K562 (cell line): ENCODE data around the gene CRTC3. TPM values are rescaled to one million over a fixed set of nuclear protein-coding genes. Genes with fewer than 3 reads are reported as not detected.

Experiments
- ATAC-seq: fragments of 200-7000 bp; cut with Tn5 transposase; 3 replicates; pipeline ENCODE4 v1.9.1; 2020; ENCODE audit warnings: moderate library complexity
- BruUV-seq: library from RNA; stranded (reverse); fragments of 400-500 nt; replicated peaks from 2 replicates; lab custom pipeline; 2021; lab: Mats Ljungman, UMichigan
- CTCF ChIA-PET: fragments of 300-600 bp; formaldehyde crosslinking; extraction: SDS; loops from one replicate; lab custom pipeline; 2021; ENCODE audit warnings: low intra/inter-chr PET ratio; lab: Yijun Ruan, JAX
- POLR2A ChIA-PET: fragments of 300-600, 350-650 bp; sonication (Branson Sonifier 250); formaldehyde crosslinking; extraction: SDS; loops from one replicate; lab custom pipeline; 2021; ENCODE audit warnings: antibody characterized with exemption, inconsistent platforms; lab: Yijun Ruan, JAX
- DNase-seq, 4 experiments: peaks; one replicate each; pipeline versions ENCODE4 v3.0.0 to v3.0.0-alpha.2; 2011 to 2018; ENCODE audit warnings: low spot score in 3 of 4, mixed read lengths in 3 of 4; ENCODE audit errors: extremely low read depth in 1 of 4
- FAIRE-seq: peaks from 2 replicates; lab custom pipeline; 2011; peaks lifted over from hg19 to GRCh38; lab: Jason Lieb, UNC
- H2AFZ ChIP-seq: 2 replicates; pipeline ENCODE4 v1.6.0; 2011; ENCODE audit warnings: low read depth, low read length, control low read depth, inconsistent platforms
- H3K27ac ChIP-seq: fragments of 200-600 bp; 3 replicates; pipeline ENCODE4 v1.8.0; 2011; ENCODE audit warnings: low read depth, mild to moderate bottlenecking, control low read depth, inconsistent platforms, low read length, moderate library complexity, mixed read lengths; ENCODE audit errors: extremely low read depth
- H3K27me3 ChIP-seq, 2 experiments: fragments of 300-600 bp in 1 of 2; 2 replicates in 1 of 2; 3 replicates in 1 of 2; pipeline versions ENCODE4 v1.6.0 to v1.8.0; 2011; ENCODE audit warnings: inconsistent platforms in 2 of 2, low read length in 2 of 2, mild to moderate bottlenecking in 1 of 2, mixed read lengths in 1 of 2, moderate library complexity in 1 of 2; ENCODE audit not compliant: control insufficient read depth in 2 of 2, insufficient read depth in 2 of 2
- H3K36me3 ChIP-seq: fragments of 300-600 bp; 3 replicates; pipeline ENCODE4 v1.8.0; 2011; ENCODE audit warnings: mild to moderate bottlenecking, low read length, inconsistent platforms; ENCODE audit not compliant: control insufficient read depth, insufficient read depth
- H3K4me1 ChIP-seq, 2 experiments: fragments of 200-600 bp in 1 of 2; replicated peaks in 1 of 2; 2 replicates in 1 of 2; 3 replicates in 1 of 2; pipeline versions ENCODE4 v1.5.1 to v1.8.0; 2011; ENCODE audit warnings: inconsistent platforms in 2 of 2, low read length in 2 of 2, mild to moderate bottlenecking in 1 of 2, mixed read lengths in 1 of 2, moderate library complexity in 1 of 2; ENCODE audit not compliant: control insufficient read depth in 2 of 2, insufficient read depth in 2 of 2
- H3K4me2 ChIP-seq: 2 replicates; pipeline ENCODE4 v1.6.1; 2011; ENCODE audit warnings: low read length, control low read depth, inconsistent platforms, mixed read lengths; ENCODE audit not compliant: insufficient read depth
- H3K4me3 ChIP-seq: fragments of 200-600 bp; sonication (generic), shearing (Covaris generic); 2 replicates; pipeline ENCODE4 v1.5.1; 2016; ENCODE audit warnings: control low read depth, inconsistent platforms
- H3K79me2 ChIP-seq: fragments of 200-600 bp; 3 replicates; pipeline ENCODE4 v1.8.0; 2011; ENCODE audit warnings: low read length, inconsistent platforms; ENCODE audit not compliant: control insufficient read depth, insufficient read depth
- H3K9ac ChIP-seq, 2 experiments: 2 replicates each; pipeline versions ENCODE4 v1.6.0 to v1.6.1; 2011; ENCODE audit warnings: low read depth in 2 of 2, low read length in 2 of 2, control low read depth in 1 of 2, inconsistent platforms in 1 of 2, mild to moderate bottlenecking in 1 of 2, mixed read lengths in 1 of 2; ENCODE audit not compliant: insufficient read depth in 1 of 2
- H3K9me1 ChIP-seq: one replicate; pipeline ENCODE4 v1.6.0; 2011; ENCODE audit warnings: inconsistent platforms, mild to moderate bottlenecking, low read length, moderate library complexity; ENCODE audit not compliant: control insufficient read depth, insufficient read depth
- H3K9me3 ChIP-seq: replicated peaks from 2 replicates; pipeline ENCODE4 v1.5.1; 2011; ENCODE audit warnings: low read depth, low read length, inconsistent platforms; ENCODE audit not compliant: control insufficient read depth, insufficient read depth
- H4K20me1 ChIP-seq: replicated peaks from 2 replicates; pipeline ENCODE4 v1.6.1; 2011; ENCODE audit warnings: low read length, inconsistent platforms, mixed read lengths; ENCODE audit not compliant: control insufficient read depth, insufficient read depth
- BHLHE40 ChIP-seq: IDR thresholded peaks from 2 replicates; pipeline ENCODE4 v1.6.1; 2011; ENCODE audit warnings: low read length, improper control_type of control experiment
- CUX1 ChIP-seq: fragments of 200-800 bp; sonication (Bioruptor generic); IDR thresholded peaks from 2 replicates; pipeline ENCODE4 v1.6.1; 2016; ENCODE audit warnings: missing genetic modification characterization, missing compliant biosample characterization
- HINFP ChIP-seq: fragments of 450-650 bp; conservative IDR thresholded peaks from 2 replicates; pipeline ENCODE4 v1.6.1; 2016; ENCODE audit warnings: missing genetic modification characterization, low read depth, mild to moderate bottlenecking, control low read depth, missing compliant biosample characterization
- ILK ChIP-seq: fragments of 450-650 bp; IDR thresholded peaks from 2 replicates; pipeline ENCODE4 v1.6.1; 2016; ENCODE audit warnings: missing genetic modification characterization, low read depth, mild to moderate bottlenecking, missing compliant biosample characterization, moderate library complexity, borderline replicate concordance
- L3MBTL2 ChIP-seq: fragments of 450-650 bp; IDR thresholded peaks from 2 replicates; pipeline ENCODE4 v1.6.1; 2016; ENCODE audit warnings: mild to moderate bottlenecking, moderate library complexity
- MNT ChIP-seq, 2 experiments: fragments of 450-650 bp; conservative IDR thresholded peaks; 2 replicates each; pipeline ENCODE4 v1.6.1; 2017; ENCODE audit warnings: mild to moderate bottlenecking in 2 of 2, moderate library complexity in 2 of 2
- MTA2 ChIP-seq: fragments of 450-650 bp; IDR thresholded peaks from 2 replicates; pipeline ENCODE4 v1.6.1; 2016; ENCODE audit warnings: low read depth
- POLR2H ChIP-seq: IDR thresholded peaks from 2 replicates; pipeline ENCODE4 v1.6.1; 2016; ENCODE audit warnings: missing genetic modification characterization, low read depth, mild to moderate bottlenecking, control low read depth, missing compliant biosample characterization, moderate library complexity
- RCOR1 ChIP-seq, 2 experiments: IDR thresholded peaks; 2 replicates each; pipeline ENCODE4 v1.6.1; 2012; ENCODE audit warnings: low read depth in 2 of 2, low read length in 2 of 2, borderline replicate concordance in 1 of 2, improper control_type of control experiment in 1 of 2
- SOX6 ChIP-seq: fragments of 450-650 bp; IDR thresholded peaks from 2 replicates; pipeline ENCODE4 v1.6.1; 2014; ENCODE audit warnings: mild to moderate bottlenecking
- WGBS: fragments of 100-300 bp; shearing (Covaris generic); methylation state at CpG from one replicate; pipeline ENCODE4 v1.1.6; 2016; ENCODE audit warnings: low coverage, mixed read lengths; ENCODE audit not compliant: insufficient coverage; ENCODE audit errors: missing lambda C conversion rate; 5-methylcytosine and 5-hydroxymethylcytosine counted together
- in situ Hi-C: fragments of 300-500 bp; cut with MboI; formaldehyde crosslinking; loops from 4 replicates; pipeline ENCODE4 v1.15.0; 2018; ENCODE audit warnings: inconsistent platforms, mixed read lengths
- intact Hi-C: fragments of 100-400 bp; cut with micrococcal nuclease; formaldehyde crosslinking; loops from 2 replicates; pipeline ENCODE4 v1.14.2; 2022
- polyA plus RNA-seq, 8 experiments: library from polyadenylated mRNA; depleted of rRNA in 4 of 8; stranded (reverse) in 5 of 8; unstranded in 3 of 8; fragments of >200 nt; fragmentation: Nextera tagmentation in 2 of 8; fragmentation: Illumina TruSeq in 1 of 8; extraction: Ambion mirVana in 2 of 8; extraction: Trizol in 1 of 8; gene quantifications; 2 replicates each; pipeline versions ENCODE4 v1.2.1 to v1.2.3, GENCODE V29; 2011 to 2014; ENCODE audit warnings: inconsistent platforms in 1 of 8, missing spikeins in 1 of 8
- total RNA-seq, 7 experiments: library from RNA; depleted of rRNA in 6 of 7; stranded (reverse); fragments of >200 nt in 6 of 7; fragmentation: Illumina TruSeq in 2 of 7; extraction: Trizol in 2 of 7; gene quantifications; 2 replicates each; pipeline versions ENCODE4 v1.2.1 to v1.2.3, GENCODE V29; 2011 to 2021; ENCODE audit warnings: low replicate concordance in 1 of 7

CRTC3 gene
- total and polyA plus RNA-seq, 9 of the 15 experiments (the other 6 are each of a cell fraction or from before 2014, with no cell fraction given) = 1.2 to 19.0 (median 11.6) TPM

- TF ChIP-seq CUX1 (CRISPR knock-in tag) (no peak), SOX6 (no peak), MTA2 (no peak), L3MBTL2 (0 out of 2 replicates have a peak, but pooled peaks have one; percentile 37), BHLHE40 (peak; percentile 43; the same call in 1 of the 2 replicates), ILK (tag) (no peak), POLR2H (tag) (no peak), HINFP (tag) (no peak), RCOR1 (IDR thresholded peaks at IDR 0.05; ENCODE audit: borderline replicate concordance in 1 of 2, low read depth in 2 of 2, low read length in 2 of 2) (peak in 1 of 2 experiments; percentile 23; a peak in 1 of 4 replicates), MNT (conservative IDR thresholded peaks at IDR 0.05) (peak in 1 of 2 experiments; percentile 60; a peak in 2 of 4 replicates)
- TF ChIP-seq, all 486 proteins: peak for 4
- H3K9me3 ChIP-seq = no peaks in the 10 kb centered on the region
- no peaks in the 10 kb centered on the region for H4K20me1 ChIP-seq
- BruUV-seq = no TSS peak
- FAIRE-seq = peak; percentile 77
- no peak overlapping the region for H3K9ac ChIP-seq
- H3K36me3 ChIP-seq = peaks cover 62% of the 10 kb centered on the region
- H3K9me1 ChIP-seq = no peaks in the 10 kb centered on the region
- DNase-seq = peak; percentile 19 to 54 (median 24)
- in situ Hi-C loops = no loop called here
- intact Hi-C loops = no loop called here
- no peak overlapping the region for H2AFZ ChIP-seq
- ChIA-PET CTCF (interaction anchor here (1.7 kb wide), 1 partner anchor 391 kb away, joined by 4 read pairs; no protein-coding TSS in a partner anchor), POLR2A (no interaction called here)
- no peak for ATAC-seq
- H3K4me2 ChIP-seq = no peak overlapping the region
- no peaks in the 10 kb centered on the region for H3K27me3 ChIP-seq
- no peak overlapping the region for H3K27ac ChIP-seq
- peaks cover 0 to 2% of the 10 kb centered on the region in 2 experiments; a peak in 1 of 5 replicates for H3K4me1 ChIP-seq
- no peaks in the 10 kb centered on the region for H3K79me2 ChIP-seq
- no peak overlapping the region for H3K4me3 ChIP-seq
- WGBS = 35% methylated on average over 3 of the region's 3 CpGs
Measured at GRCh38 chr15:90495067-90495466, 34.7 kb upstream of the CRTC3 start.
